Stimulated activated CD4-positive, alpha-beta T cell treated with anti-CD3 and anti-CD28 coated beads, Interleukin-15, amount 100 ng/mL, for 1 hour (primary cell): Measurements from ENCODE around the gene PMPCA.
"Not testable (repeated sequence)": the region's sequence is repeated elsewhere in the genome, so short reads cannot be mapped to it uniquely, and the experiment has no call there.

Experiments
- DNase-seq, 2 donors: peaks; one replicate each; pipeline ENCODE4 v3.0.0-alpha.2; 2020; ENCODE audit warnings: low read depth in 1 of 2, low spot score in 1 of 2

PMPCA gene

GRCh38 chr9:136411378-136411777 is 920 bp downstream of the PMPCA start:
- no peak for DNase-seq

GRCh38 chr9:136412962-136413361 is 2.5 kb downstream of the PMPCA start:
- DNase-seq: no peak

DNA sequence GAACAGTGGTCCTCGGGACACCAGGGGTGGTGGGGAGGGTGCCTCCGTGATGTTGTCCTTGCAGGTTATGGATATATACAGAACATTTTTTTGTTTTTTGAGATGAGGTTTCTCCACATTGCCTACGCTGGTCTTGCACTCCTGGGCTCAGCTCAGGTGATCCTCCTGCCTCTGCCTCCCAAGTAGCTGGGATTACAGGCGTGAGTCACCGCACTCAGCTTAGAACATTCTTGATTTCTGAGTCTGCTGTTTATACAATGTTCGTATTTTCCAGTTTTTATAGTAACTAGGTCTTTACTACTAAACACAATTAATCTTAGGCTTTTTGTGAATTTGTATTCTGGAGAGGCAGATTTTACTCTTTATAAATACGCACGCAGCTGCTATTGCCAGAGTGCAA is 6.0 kb downstream of the PMPCA start:
- DNase-seq: no peak

GRCh38 chr9:136416914-136417313 is 6.5 kb downstream of the PMPCA start:
- no peak for DNase-seq

DNA sequence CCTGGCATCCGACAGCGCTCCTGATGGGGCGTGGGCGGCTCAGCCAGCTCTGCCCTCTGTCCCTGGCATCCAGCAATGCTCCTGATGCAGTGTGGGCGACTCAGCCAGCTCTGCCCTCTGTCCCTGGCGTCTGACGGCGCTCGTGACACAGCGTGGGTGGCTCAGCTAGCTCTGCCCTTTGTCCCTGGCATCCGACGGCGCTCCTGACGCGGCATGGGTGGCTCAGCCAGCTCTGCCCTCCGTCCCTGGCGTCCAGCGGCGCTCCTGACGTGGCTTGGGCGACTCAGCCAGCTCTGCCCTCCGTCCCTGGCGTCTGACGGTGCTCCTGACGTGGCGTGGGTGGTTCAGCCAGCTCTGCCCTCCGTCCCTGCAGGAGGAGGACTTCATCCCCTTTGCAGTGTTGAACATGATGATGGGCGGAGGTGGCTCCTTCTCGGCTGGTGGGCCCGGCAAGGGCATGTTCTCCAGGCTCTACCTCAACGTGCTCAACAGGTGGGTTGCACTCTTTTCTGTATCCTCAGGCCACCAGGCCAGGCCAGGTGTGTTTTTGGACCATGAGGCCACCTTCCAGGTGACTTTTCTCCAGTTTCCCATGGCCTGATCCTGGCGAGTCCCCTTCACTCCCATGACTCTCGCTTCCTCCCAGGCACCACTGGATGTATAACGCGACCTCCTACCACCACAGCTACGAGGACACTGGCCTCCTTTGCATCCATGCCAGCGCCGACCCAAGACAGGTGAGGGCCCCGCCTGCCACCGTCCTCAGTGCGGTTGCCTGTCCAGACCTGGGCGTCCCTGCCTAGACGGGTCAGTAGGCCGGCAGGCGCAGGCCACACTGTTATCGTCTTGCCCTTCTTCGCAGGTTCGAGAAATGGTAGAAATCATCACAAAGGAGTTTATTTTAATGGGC is 8.0 kb downstream of the PMPCA start:
- no peak for DNase-seq

DNA sequence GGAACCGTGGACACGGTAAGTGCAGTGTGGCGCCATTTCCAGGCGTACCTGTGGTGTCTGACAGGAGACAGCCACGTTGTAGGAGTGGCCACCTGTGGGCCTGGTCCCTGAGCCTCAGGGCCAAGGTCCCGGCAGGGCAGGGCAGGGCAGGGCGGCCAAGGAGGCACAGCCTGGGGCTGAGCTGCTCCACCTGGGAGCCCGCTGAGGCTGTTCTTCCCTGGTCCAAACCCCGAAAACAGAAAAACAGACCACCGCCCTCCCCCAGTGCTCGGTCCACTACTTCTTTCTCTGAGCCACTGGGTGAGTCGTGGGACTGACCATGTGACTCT is 8.6 kb downstream of the PMPCA start:
- no peak for DNase-seq

GRCh38 chr9:136421791-136422190 is 11.3 kb downstream of the PMPCA start:
- no peak for DNase-seq

- no peak for DNase-seq
These were observed 12.4 kb downstream of the PMPCA start for GRCh38 chr9:136422876-136423275.

- DNase-seq: no peak
These were observed 13.1 kb downstream of the PMPCA start for GRCh38 chr9:136423432-136424146.

DNA sequence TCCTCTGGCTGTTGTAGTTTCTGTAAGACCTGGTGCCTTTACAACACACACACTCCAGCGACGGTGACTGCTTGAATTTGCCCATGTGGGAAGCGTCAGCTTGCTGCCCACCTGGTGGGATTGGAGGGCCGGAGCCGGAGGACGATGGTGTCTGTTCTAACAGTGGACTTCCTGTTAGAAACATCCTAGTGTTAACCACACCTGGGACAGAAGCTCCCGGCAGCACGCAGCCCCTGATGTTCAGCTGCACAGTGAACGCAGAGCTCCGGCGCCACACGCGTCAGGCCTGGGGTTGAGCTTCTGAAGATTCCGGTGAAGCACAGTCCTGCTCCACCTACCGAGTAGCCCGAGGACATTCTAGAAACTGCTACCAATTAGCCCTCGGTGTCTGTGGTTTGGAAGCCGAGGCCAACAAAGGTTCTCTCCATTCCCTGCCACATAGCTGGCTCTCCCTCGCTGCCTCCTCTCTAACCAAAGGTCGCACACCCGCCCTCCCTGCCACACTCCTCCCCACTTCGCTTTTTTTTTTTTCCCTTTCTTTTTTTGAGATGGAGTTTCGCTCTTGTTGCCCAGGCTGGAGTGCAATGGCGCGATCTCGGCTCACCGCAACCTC is 14.4 kb downstream of the PMPCA start:
- DNase-seq: no peak

GRCh38 chr9:136425367-136425766 is 14.9 kb downstream of the PMPCA start:
- DNase-seq: not testable (repeated sequence)

- no peak for DNase-seq
These were observed 16.3 kb downstream of the PMPCA start for GRCh38 chr9:136426787-136427186.

GRCh38 chr9:136429075-136429628 is 18.7 kb downstream of the PMPCA start:
- DNase-seq: no peak

GRCh38 chr9:136429683-136430491 is 19.4 kb downstream of the PMPCA start:
- DNase-seq: no peak

DNA sequence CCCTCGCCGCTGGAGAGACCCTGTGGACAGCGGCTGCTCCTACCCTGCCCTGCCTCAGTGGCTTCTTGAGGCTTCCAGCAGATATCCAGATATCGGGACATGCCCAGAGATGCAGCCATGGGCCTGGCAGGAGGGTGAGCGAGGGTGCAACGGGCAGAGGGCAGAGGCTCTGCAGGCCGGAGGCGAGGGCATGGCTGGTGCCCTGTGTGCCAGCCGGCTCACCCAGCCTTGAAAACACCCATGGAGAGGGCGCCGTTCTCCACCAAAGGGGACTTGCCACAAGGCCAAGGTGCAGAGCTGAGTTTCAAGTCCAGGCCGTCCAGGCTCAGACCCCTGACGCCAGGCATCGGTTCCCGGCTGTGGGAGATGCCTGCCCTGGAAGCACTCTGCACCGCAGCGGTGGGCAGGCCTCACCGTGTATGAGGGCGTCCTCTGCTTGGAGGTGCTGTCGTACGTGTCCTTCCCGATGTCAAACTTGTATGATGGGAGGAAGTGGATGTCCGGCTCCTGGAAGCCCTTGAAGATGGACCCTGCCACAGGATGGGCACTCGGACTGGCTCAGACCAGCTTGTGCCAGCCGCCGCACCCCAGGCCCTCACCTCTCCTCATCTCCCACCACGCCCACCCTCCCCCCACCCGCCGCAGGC is 20.3 kb downstream of the PMPCA start:
- no peak for DNase-seq

GRCh38 chr9:136431782-136432350 is 21.4 kb downstream of the PMPCA start:
- no peak for DNase-seq

DNA sequence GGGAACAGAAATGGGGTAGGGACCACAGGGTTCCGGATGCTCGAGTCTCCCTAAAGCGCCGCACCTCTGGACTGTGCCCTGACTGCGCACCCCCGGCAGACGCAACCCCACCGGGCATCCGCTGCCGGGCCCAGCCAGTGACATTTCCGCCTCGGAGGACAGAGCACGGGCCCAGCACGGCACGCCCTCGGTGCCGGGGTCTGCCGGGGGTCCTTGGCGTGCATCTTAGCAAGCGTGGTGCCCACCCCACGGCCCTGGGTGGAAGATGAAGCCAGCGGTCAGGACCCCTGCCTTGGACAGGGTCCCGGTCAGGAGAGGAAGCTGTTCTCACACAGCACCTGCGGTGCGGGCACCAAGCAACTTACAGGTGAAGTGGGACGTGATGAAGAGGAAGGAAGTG is 22.1 kb downstream of the PMPCA start:
- no peak for DNase-seq

- no peak for DNase-seq
These were observed 22.7 kb downstream of the PMPCA start for GRCh38 chr9:136433043-136433715.

DNA sequence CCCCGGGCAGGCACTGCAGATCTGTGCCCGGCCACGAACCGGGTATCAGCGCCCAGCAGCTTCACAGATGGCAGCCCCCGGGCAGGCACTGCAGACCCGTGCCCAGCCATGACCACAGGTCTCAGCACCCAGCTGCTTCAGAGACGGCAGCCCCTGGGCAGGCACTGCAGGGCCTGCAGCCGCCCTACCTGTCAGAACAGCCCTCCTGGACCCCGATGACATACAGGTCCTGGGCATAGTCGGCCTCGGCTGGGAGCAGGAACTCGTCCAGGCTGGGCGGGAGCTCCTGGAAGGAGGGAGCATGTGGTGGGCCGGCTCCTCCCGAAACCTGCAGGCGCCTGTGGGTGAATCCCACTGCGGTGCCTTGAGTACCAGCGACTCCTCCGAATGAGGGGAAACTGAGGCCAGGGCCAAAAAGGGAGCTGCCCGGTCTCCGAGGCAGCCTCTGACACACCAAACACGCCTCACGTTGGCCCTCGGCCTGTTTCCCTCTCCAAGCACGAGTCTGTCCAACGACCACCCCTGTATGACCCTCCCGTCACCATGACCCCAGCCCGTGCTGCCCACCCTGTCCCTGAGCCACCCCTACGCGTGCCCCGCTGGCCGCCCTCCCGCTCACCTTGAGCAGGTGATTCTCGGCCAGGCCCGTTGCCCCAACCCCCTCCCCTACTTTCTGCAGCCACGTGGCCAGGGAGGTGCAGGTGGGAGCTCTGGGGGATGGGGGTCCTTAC is 23.6 kb downstream of the PMPCA start:
- DNase-seq: no peak
